MCF 10A (cell line): Measurements from ENCODE around the gene GUK1. TPM values are rescaled to one million over a fixed set of nuclear protein-coding genes. Genes with fewer than 3 reads are reported as not detected.
"Not testable (repeated sequence)": the region's sequence is repeated elsewhere in the genome, so short reads cannot be mapped to it uniquely, and the experiment has no call there.

Source experiments
- BruUV-seq: library from RNA; stranded (reverse); fragments of 400-500 nt; replicated peaks from 2 replicates; lab custom pipeline; 2021; lab: Mats Ljungman, UMichigan
- CTCF ChIA-PET: fragments of 300-600 bp; sonication (Branson Sonifier 250); formaldehyde crosslinking; extraction: SDS; loops from one replicate; lab custom pipeline; 2021; ENCODE audit warnings: antibody characterized with exemption, inconsistent platforms; lab: Yijun Ruan, JAX
- POLR2A ChIA-PET: fragments of 300-600, 350-650 bp; sonication (Branson Sonifier 250); formaldehyde crosslinking; extraction: SDS; loops from one replicate; lab custom pipeline; 2020; ENCODE audit warnings: antibody characterized with exemption, inconsistent platforms; lab: Yijun Ruan, JAX
- DNase-seq: peaks from one replicate; pipeline ENCODE4 v3.0.0-alpha.2; 2018; ENCODE audit not compliant: unreplicated experiment
- H3K27ac Mint-ChIP-seq: one replicate; pipeline ENCODE4 v1.8.0; 2022; ENCODE audit warnings: mild to moderate bottlenecking, low read depth, mixed read lengths; ENCODE audit not compliant: unreplicated experiment
- H3K27me3 Mint-ChIP-seq: one replicate; pipeline ENCODE4 v1.8.0; 2022; ENCODE audit warnings: mixed read lengths; ENCODE audit not compliant: insufficient read depth, unreplicated experiment
- H3K36me3 Mint-ChIP-seq: one replicate; pipeline ENCODE4 v1.8.0; 2022; ENCODE audit warnings: mild to moderate bottlenecking, moderate library complexity, mixed read lengths; ENCODE audit not compliant: insufficient read depth, unreplicated experiment
- H3K4me1 Mint-ChIP-seq: one replicate; pipeline ENCODE4 v1.8.0; 2022; ENCODE audit warnings: mixed read lengths; ENCODE audit not compliant: insufficient read depth, unreplicated experiment
- H3K4me3 Mint-ChIP-seq: one replicate; pipeline ENCODE4 v1.8.0; 2022; ENCODE audit warnings: mild to moderate bottlenecking, moderate library complexity, mixed read lengths; ENCODE audit not compliant: unreplicated experiment
- H3K9me3 Mint-ChIP-seq: one replicate; pipeline ENCODE4 v1.8.0; 2022; ENCODE audit warnings: mixed read lengths; ENCODE audit not compliant: unreplicated experiment
- intact Hi-C: fragments of 100-400 bp; cut with micrococcal nuclease; formaldehyde crosslinking; loops from 2 replicates; pipeline ENCODE4 v1.14.1; 2022
- total RNA-seq: library from RNA; stranded (reverse); gene quantifications from 2 replicates; pipeline ENCODE4 v1.2.3, GENCODE V29; 2022
- TF ChIP-seq, protein P1 (sequence below): fragments of 200-600 bp; IDR thresholded peaks from one replicate; pipeline ENCODE4 v1.8.0; 2022; ENCODE audit warnings: antibody characterized with exemption, mild to moderate bottlenecking; ENCODE audit not compliant: unreplicated experiment

Gene GUK1
- total RNA-seq, 1 experiment from 2014 or later: 495 TPM

GRCh38 chr1:228172591-228173527 is 32.8 kb downstream of the GUK1 start:
- H3K4me3 Mint-ChIP-seq: no peak overlapping the region
- H3K27ac Mint-ChIP-seq: peak overlapping the region; percentile 47
- BruUV-seq: no TSS peak
- no peaks in the 10 kb centered on the region for H3K4me1 Mint-ChIP-seq
- TF ChIP-seq, protein P1, sequence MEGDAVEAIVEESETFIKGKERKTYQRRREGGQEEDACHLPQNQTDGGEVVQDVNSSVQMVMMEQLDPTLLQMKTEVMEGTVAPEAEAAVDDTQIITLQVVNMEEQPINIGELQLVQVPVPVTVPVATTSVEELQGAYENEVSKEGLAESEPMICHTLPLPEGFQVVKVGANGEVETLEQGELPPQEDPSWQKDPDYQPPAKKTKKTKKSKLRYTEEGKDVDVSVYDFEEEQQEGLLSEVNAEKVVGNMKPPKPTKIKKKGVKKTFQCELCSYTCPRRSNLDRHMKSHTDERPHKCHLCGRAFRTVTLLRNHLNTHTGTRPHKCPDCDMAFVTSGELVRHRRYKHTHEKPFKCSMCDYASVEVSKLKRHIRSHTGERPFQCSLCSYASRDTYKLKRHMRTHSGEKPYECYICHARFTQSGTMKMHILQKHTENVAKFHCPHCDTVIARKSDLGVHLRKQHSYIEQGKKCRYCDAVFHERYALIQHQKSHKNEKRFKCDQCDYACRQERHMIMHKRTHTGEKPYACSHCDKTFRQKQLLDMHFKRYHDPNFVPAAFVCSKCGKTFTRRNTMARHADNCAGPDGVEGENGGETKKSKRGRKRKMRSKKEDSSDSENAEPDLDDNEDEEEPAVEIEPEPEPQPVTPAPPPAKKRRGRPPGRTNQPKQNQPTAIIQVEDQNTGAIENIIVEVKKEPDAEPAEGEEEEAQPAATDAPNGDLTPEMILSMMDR: no peak
- ChIA-PET CTCF (interaction anchor here (0.6 to 1.1 kb wide), 3 partner anchors 41 to 50 kb away, joined by 3 to 8 read pairs (median 5); no protein-coding TSS in a partner anchor), POLR2A (interaction anchor here (1.0 kb wide), 1 partner anchor 11 kb away, joined by 3 read pairs; no protein-coding TSS in a partner anchor)
- intact Hi-C loops: no loop called here
- H3K9me3 Mint-ChIP-seq: no peaks in the 10 kb centered on the region
- no peak for DNase-seq
- H3K36me3 Mint-ChIP-seq: peaks cover 9% of the 10 kb centered on the region
- no peaks in the 10 kb centered on the region for H3K27me3 Mint-ChIP-seq

DNA sequence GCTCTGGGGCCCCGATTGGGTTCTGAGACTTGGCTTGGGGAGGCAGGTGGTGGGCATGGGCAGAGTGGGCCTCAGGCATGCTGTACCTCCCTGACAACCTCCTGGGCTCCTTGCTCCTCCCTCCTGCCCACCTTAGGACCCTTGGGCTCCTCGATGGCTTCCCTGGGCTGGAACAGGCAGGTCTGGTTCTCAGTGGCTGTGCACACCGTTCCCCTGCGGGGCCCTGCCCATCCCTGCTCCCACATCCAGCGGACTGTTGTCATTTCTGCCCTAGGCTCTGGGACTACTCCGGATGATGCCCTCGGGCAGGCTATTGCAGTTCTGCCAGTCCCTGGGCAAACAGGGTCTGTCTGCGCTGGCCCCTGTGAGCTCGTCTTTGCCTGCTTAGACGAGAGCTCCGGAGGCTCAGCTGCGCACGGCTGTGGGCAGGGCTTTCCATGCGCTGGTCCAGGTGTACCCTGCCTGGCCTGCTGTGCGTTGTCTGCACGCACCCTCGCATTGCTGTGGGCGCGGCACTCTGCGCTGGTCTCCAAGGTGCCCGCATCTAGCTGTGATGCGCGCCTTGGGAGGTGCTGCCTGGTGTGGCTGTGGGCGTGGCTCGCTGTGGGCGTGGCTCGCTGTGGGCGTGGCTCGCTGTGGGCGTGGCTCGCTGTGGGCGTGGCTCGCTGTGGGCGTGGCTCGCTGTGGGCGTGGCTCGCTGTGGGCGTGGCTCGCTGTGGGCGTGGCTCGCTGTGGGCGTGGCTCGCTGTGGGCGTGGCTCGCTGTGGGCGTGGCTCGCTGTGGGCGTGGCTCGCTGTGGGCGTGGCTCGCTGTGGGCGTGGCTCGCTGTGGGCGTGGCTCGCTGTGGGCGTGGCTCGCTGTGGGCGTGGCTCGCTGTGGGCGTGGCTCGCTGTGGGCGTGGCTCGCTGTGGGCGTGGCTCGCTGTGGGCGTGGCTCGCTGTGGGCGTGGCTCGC is 33.7 kb downstream of the GUK1 start:
- BruUV-seq, DNase-seq, intact Hi-C loops, H3K4me3 Mint-ChIP-seq, H3K9me3 Mint-ChIP-seq, H3K4me1 Mint-ChIP-seq, H3K27ac Mint-ChIP-seq, H3K27me3 Mint-ChIP-seq: not testable (repeated sequence)
- POLR2A ChIA-PET: interaction anchor here (1.5 kb wide), 1 partner anchor 9 kb away, joined by 6 read pairs; the partner anchor contains the start of gene IBA57
- CTCF ChIA-PET: interaction anchor here (0.7 to 6.6 kb wide), 3 partner anchors 7 to 51 kb away, joined by 5 to 44 read pairs (median 6); partner anchors contain the start of gene IBA57
- H3K36me3 Mint-ChIP-seq: peaks cover 13% of the 10 kb centered on the region

DNA sequence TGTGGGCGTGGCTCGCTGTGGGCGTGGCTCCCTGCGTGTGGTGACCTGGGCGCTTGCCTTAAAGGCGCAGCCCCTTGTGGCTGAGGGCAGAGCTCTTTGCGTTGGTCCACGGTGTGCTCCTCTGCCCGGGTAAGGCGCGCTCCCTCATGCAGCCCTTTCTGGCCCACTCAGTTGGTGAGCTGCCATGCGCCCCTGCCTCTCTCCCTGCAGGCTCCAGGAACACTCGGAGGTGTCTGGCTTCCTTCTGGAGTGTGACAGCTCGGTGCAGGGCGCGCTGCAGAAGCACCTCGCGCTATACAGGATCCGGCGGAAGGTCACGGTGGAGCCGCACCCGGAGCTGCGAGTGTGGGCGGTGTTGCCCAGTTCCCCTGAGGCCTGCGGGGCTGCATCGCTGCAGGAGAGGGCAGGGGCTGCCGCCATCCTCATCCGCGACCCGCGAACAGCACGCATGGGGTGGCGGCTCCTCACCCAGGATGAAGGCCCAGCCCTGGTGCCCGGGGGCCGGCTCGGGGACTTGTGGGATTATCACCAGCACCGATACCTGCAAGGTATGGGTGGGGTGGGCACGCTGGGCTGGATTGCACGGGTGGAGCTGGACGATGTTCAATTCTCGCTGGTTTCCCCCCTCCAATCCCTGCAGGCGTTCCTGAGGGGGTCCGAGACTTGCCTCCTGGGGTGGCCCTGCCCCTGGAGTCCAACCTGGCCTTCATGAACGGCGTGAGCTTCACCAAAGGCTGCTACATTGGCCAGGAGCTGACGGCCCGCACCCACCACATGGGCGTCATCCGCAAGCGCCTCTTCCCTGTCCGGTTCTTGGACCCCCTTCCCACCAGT is 34.6 kb downstream of the GUK1 start:
- no peak for DNase-seq
- CTCF ChIA-PET: interaction anchor here (0.5 to 6.6 kb wide), 4 partner anchors 8 to 693 kb away, joined by 3 to 44 read pairs (median 4); partner anchors contain the start of gene IBA57
- intact Hi-C loops: no loop called here
- Mint-ChIP-seq H3K9me3 (no peaks in the 10 kb centered on the region), H3K4me1 (no peaks in the 10 kb centered on the region), H3K36me3 (peaks cover 13% of the 10 kb centered on the region), H3K4me3 (no peak overlapping the region), H3K27ac (no peak overlapping the region), H3K27me3 (no peaks in the 10 kb centered on the region)
- TF ChIP-seq, protein P1: no peak
- POLR2A ChIA-PET: interaction anchor here (0.5 to 1.5 kb wide), 2 partner anchors 9 to 20 kb away, joined by 3 to 6 read pairs; partner anchors contain the start of gene IBA57
- BruUV-seq: no TSS peak
